ENCODE data around the gene ICOSLG.

DNA sequence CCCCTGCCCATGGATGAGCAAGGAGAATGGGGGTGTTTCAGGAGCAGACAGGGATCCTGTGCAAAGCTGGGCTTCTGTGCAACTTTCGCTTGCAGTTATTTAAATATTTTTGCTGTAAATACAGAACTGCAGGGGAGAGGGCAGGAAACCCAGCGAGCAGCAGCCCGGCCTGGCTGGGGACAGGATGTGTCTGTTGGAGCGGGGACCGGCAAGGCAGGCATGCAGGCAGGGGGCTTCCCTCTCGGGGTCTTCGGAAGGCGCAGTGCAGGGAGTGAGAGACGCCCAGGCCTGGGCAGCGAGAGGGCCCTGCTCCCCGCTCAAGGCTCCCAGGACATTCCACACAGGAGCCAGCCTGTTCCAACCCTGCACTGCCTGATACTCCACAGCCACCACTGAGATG lies 43.2 kb upstream of the ICOSLG start:
- TF ChIP-seq, protein P1, sequence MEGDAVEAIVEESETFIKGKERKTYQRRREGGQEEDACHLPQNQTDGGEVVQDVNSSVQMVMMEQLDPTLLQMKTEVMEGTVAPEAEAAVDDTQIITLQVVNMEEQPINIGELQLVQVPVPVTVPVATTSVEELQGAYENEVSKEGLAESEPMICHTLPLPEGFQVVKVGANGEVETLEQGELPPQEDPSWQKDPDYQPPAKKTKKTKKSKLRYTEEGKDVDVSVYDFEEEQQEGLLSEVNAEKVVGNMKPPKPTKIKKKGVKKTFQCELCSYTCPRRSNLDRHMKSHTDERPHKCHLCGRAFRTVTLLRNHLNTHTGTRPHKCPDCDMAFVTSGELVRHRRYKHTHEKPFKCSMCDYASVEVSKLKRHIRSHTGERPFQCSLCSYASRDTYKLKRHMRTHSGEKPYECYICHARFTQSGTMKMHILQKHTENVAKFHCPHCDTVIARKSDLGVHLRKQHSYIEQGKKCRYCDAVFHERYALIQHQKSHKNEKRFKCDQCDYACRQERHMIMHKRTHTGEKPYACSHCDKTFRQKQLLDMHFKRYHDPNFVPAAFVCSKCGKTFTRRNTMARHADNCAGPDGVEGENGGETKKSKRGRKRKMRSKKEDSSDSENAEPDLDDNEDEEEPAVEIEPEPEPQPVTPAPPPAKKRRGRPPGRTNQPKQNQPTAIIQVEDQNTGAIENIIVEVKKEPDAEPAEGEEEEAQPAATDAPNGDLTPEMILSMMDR (optimal IDR thresholded peaks at IDR 0.05 in 1 of 3, IDR thresholded peaks at IDR 0.05 in 1 of 3, conservative IDR thresholded peaks at IDR 0.05 in 1 of 3; ENCODE audit: extremely low read depth in 1 of 3, insufficient read depth in 2 of 3, low read length in 3 of 3), result no peak
- no peak for TF ChIP-seq EZH2 (IDR thresholded peaks at IDR 0.05; ENCODE audit: low read length)

Measured in keratinocyte (primary cell).